Glutamatergic neuron (in vitro differentiated cells): ENCODE measurements around the gene CBY2. TPM values are rescaled to one million over a fixed set of nuclear protein-coding genes. Genes with fewer than 3 reads are reported as not detected.

Experiments used
- DNase-seq: peaks from one replicate; pipeline ENCODE4 v3.0.0; 2022
- H3K27ac Mint-ChIP-seq: one replicate; pipeline ENCODE4 v1.8.0; 2020; ENCODE audit warnings: mild to moderate bottlenecking, mixed read lengths, inconsistent platforms; ENCODE audit not compliant: unreplicated experiment
- H3K27me3 Mint-ChIP-seq: one replicate; pipeline ENCODE4 v1.8.0; 2020; ENCODE audit warnings: mild to moderate bottlenecking, moderate library complexity, mixed read lengths, inconsistent platforms; ENCODE audit not compliant: unreplicated experiment
- H3K36me3 Mint-ChIP-seq: one replicate; pipeline ENCODE4 v1.8.0; 2020; ENCODE audit warnings: mild to moderate bottlenecking, mixed read lengths, inconsistent platforms; ENCODE audit not compliant: unreplicated experiment
- H3K4me1 Mint-ChIP-seq: one replicate; pipeline ENCODE4 v1.8.0; 2020; ENCODE audit warnings: mild to moderate bottlenecking, low read depth, mixed read lengths, inconsistent platforms; ENCODE audit not compliant: unreplicated experiment
- H3K4me3 Mint-ChIP-seq: one replicate; pipeline ENCODE4 v1.8.0; 2020; ENCODE audit warnings: mild to moderate bottlenecking, mixed read lengths, inconsistent platforms; ENCODE audit not compliant: unreplicated experiment
- H3K9me3 Mint-ChIP-seq: one replicate; pipeline ENCODE4 v1.8.0; 2020; ENCODE audit warnings: mild to moderate bottlenecking, moderate library complexity, mixed read lengths, inconsistent platforms; ENCODE audit not compliant: unreplicated experiment
- CTCF ChIP-seq: fragments of 200-600 bp; sonication (generic); IDR thresholded peaks from one replicate; pipeline ENCODE4 v1.5.0; 2021; ENCODE audit not compliant: partially characterized antibody, unreplicated experiment
- total RNA-seq: library from RNA; stranded (reverse); fragmentation: NEBNext Ultra II Directional; extraction: Animal tissue kit (Norgen Biotek cat#: 25700); gene quantifications from one replicate; pipeline ENCODE4 v1.2.1, GENCODE V29; 2021; ENCODE audit not compliant: unreplicated experiment

The CBY2 gene
- total RNA-seq, 1 donor from 2014 or later: not detected

GRCh38 chr13:45714170-45714569 is 12.1 kb downstream of the CBY2 start:
- no peak for TF ChIP-seq CTCF
- Mint-ChIP-seq H3K4me3 (no peak overlapping the region), H3K27ac (no peak overlapping the region), H3K9me3 (no peaks in the 10 kb centered on the region), H3K4me1 (no peaks in the 10 kb centered on the region), H3K36me3 (peaks cover 3% of the 10 kb centered on the region), H3K27me3 (peaks cover 1% of the 10 kb centered on the region)
- DNase-seq: no peak

GRCh38 chr13:45715351-45715750 is 13.2 kb downstream of the CBY2 start:
- H3K4me3 Mint-ChIP-seq: no peak overlapping the region
- H3K9me3 Mint-ChIP-seq: no peaks in the 10 kb centered on the region
- DNase-seq: no peak
- no peak for TF ChIP-seq CTCF
- H3K36me3 Mint-ChIP-seq: peaks cover 3% of the 10 kb centered on the region
- H3K27me3 Mint-ChIP-seq: peaks cover 1% of the 10 kb centered on the region
- no peak overlapping the region for H3K27ac Mint-ChIP-seq
- no peaks in the 10 kb centered on the region for H3K4me1 Mint-ChIP-seq

- no peaks in the 10 kb centered on the region for H3K4me1 Mint-ChIP-seq
- no peak for TF ChIP-seq CTCF
- no peak for DNase-seq
- no peak overlapping the region for H3K27ac Mint-ChIP-seq
- no peak overlapping the region for H3K4me3 Mint-ChIP-seq
- H3K27me3 Mint-ChIP-seq: no peaks in the 10 kb centered on the region
- H3K9me3 Mint-ChIP-seq: no peaks in the 10 kb centered on the region
- no peaks in the 10 kb centered on the region for H3K36me3 Mint-ChIP-seq
Measured at GRCh38 chr13:45717349-45717748, 15.2 kb downstream of the CBY2 start.

GRCh38 chr13:45718063-45718462 is 15.9 kb downstream of the CBY2 start:
- H3K4me1 Mint-ChIP-seq: peaks cover under 1% of the 10 kb centered on the region
- no peaks in the 10 kb centered on the region for H3K27me3 Mint-ChIP-seq
- DNase-seq: no peak
- no peaks in the 10 kb centered on the region for H3K36me3 Mint-ChIP-seq
- H3K4me3 Mint-ChIP-seq: no peak overlapping the region
- H3K27ac Mint-ChIP-seq: no peak overlapping the region
- peak; percentile 74 for TF ChIP-seq CTCF
- H3K9me3 Mint-ChIP-seq: no peaks in the 10 kb centered on the region

- no peak overlapping the region for H3K27ac Mint-ChIP-seq
- TF ChIP-seq CTCF: no peak
- no peaks in the 10 kb centered on the region for H3K9me3 Mint-ChIP-seq
- no peaks in the 10 kb centered on the region for H3K36me3 Mint-ChIP-seq
- H3K4me3 Mint-ChIP-seq: no peak overlapping the region
- no peak for DNase-seq
- no peaks in the 10 kb centered on the region for H3K27me3 Mint-ChIP-seq
- H3K4me1 Mint-ChIP-seq: peaks cover 6% of the 10 kb centered on the region
Measured at GRCh38 chr13:45718992-45719391, 16.9 kb downstream of the CBY2 start.
